H1 (cell line): ENCODE results near the gene MMS22L. TPM values are rescaled to one million over a fixed set of nuclear protein-coding genes. Genes with fewer than 3 reads are reported as not detected.

Experiments used
- CTCF ChIA-PET: fragments of 300-600 bp; sonication (Branson Sonifier 250); formaldehyde crosslinking; loops from one replicate; lab custom pipeline; 2021; ENCODE audit not compliant: partially characterized antibody; lab: Charles Lee
- POLR2A ChIA-PET: fragments of 300-600 bp; sonication (Branson Sonifier 250); formaldehyde crosslinking; loops from one replicate; lab custom pipeline; 2021; ENCODE audit warnings: inconsistent platforms; ENCODE audit not compliant: partially characterized antibody; lab: Charles Lee
- DNase-seq, 2 experiments: peaks; one replicate each; pipeline versions ENCODE4 v3.0.0 to v3.0.0-alpha.2; 2010 to 2022; ENCODE audit warnings: low spot score in 2 of 2, low read depth in 1 of 2, mixed read lengths in 1 of 2
- FAIRE-seq: peaks from 2 replicates; lab custom pipeline; 2011; peaks lifted over from hg19 to GRCh38; lab: Jason Lieb, UNC
- H2AFZ ChIP-seq: 2 replicates; pipeline ENCODE4 v1.8.1; 2012; ENCODE audit warnings: low read length, inconsistent platforms
- H2AK5ac ChIP-seq: 2 replicates; pipeline ENCODE4 v1.6.1; 2013; ENCODE audit warnings: low read depth, low read length
- H2BK120ac ChIP-seq: replicated peaks from 2 replicates; pipeline ENCODE3; 2013; ENCODE audit warnings: low read depth, low read length, inconsistent platforms
- H2BK12ac ChIP-seq: 2 replicates; pipeline ENCODE4 v1.6.1; 2013; ENCODE audit warnings: low read depth, low read length
- H2BK15ac ChIP-seq: 2 replicates; pipeline ENCODE4 v1.6.1; 2013; ENCODE audit warnings: low read length
- H2BK20ac ChIP-seq: 2 replicates; pipeline ENCODE4 v1.6.1; 2013; ENCODE audit warnings: low read length
- H2BK5ac ChIP-seq: 2 replicates; pipeline ENCODE4 v1.6.1; 2013; ENCODE audit warnings: low read depth, low read length
- H3K14ac ChIP-seq: 2 replicates; pipeline ENCODE4 v1.6.1; 2013; ENCODE audit warnings: inconsistent platforms; ENCODE audit not compliant: insufficient read length
- H3K18ac ChIP-seq: 2 replicates; pipeline ENCODE4 v1.6.1; 2013; ENCODE audit warnings: low read length; ENCODE audit errors: extremely low read depth
- H3K23ac ChIP-seq: 2 replicates; pipeline ENCODE4 v1.6.1; 2013; ENCODE audit warnings: inconsistent platforms; ENCODE audit not compliant: insufficient read length
- H3K23me2 ChIP-seq: 2 replicates; pipeline ENCODE4 v1.6.1; 2013; ENCODE audit warnings: low read depth, low read length
- H3K27ac ChIP-seq: 2 replicates; pipeline ENCODE4 v1.6.1; 2011; ENCODE audit warnings: low read depth, low read length, inconsistent platforms
- H3K27me3 ChIP-seq, 4 experiments: replicated peaks in 1 of 4; 1 replicate in 1 of 4; 2 replicates in 3 of 4; pipeline versions ENCODE4 v1.6.1 to v1.8.1; 2011 to 2013; ENCODE audit warnings: low read length in 3 of 4, mild to moderate bottlenecking in 3 of 4, inconsistent platforms in 2 of 4, mixed read lengths in 2 of 4, moderate library complexity in 1 of 4; ENCODE audit not compliant: control insufficient read depth in 3 of 4, insufficient read depth in 3 of 4; ENCODE audit errors: extremely low read depth in 1 of 4
- H3K36me3 ChIP-seq, 4 experiments: 2 replicates each; pipeline versions ENCODE4 v1.6.1 to v1.8.1; 2011 to 2013; ENCODE audit warnings: mild to moderate bottlenecking in 4 of 4, low read length in 3 of 4, moderate library complexity in 2 of 4, control low read depth in 1 of 4, inconsistent platforms in 1 of 4; ENCODE audit not compliant: insufficient read depth in 4 of 4, control insufficient read depth in 2 of 4
- H3K4ac ChIP-seq: replicated peaks from 2 replicates; pipeline ENCODE3; 2013; ENCODE audit warnings: low read length, low read depth, mixed read lengths, inconsistent platforms; ENCODE audit not compliant: insufficient read length
- H3K4me1 ChIP-seq, 4 experiments: replicated peaks in 1 of 4; 1 replicate in 1 of 4; 2 replicates in 3 of 4; pipeline versions ENCODE4 v1.6.1 to v1.8.1; 2011 to 2013; ENCODE audit warnings: low read length in 3 of 4, inconsistent platforms in 2 of 4, mixed read lengths in 1 of 4; ENCODE audit not compliant: insufficient read depth in 4 of 4, control insufficient read depth in 3 of 4
- H3K4me2 ChIP-seq, 2 experiments: 2 replicates each; pipeline versions ENCODE4 v1.6.1 to v1.8.1; 2011 to 2013; ENCODE audit warnings: low read depth in 2 of 2, low read length in 2 of 2, control low read depth in 1 of 2, inconsistent platforms in 1 of 2, mild to moderate bottlenecking in 1 of 2; ENCODE audit not compliant: insufficient read depth in 1 of 2
- H3K4me3 ChIP-seq, 4 experiments: fragments of 200-600, 300-600 bp in 1 of 4; sonication (generic), shearing (Covaris generic), sonication (Bioruptor Twin) in 1 of 4; 2 replicates each; pipeline versions ENCODE4 v1.5.1 to v1.8.1; 2011 to 2016; ENCODE audit warnings: low read length in 4 of 4, low read depth in 3 of 4, control low read depth in 2 of 4, inconsistent platforms in 2 of 4, mild to moderate bottlenecking in 2 of 4, mixed read lengths in 1 of 4, moderate library complexity in 1 of 4; ENCODE audit not compliant: insufficient read depth in 2 of 4; ENCODE audit errors: extremely low read depth in 1 of 4
- H3K56ac ChIP-seq: replicated peaks from 2 replicates; pipeline ENCODE3; 2013; ENCODE audit warnings: low read depth, mild to moderate bottlenecking, mixed read lengths, low read length, inconsistent platforms; ENCODE audit not compliant: insufficient read length
- H3K79me1 ChIP-seq: 2 replicates; pipeline ENCODE4 v1.6.1; 2013; ENCODE audit warnings: low read depth, low read length, control low read depth
- H3K79me2 ChIP-seq, 2 experiments: 2 replicates each; pipeline versions ENCODE4 v1.6.1 to v1.8.1; 2012 to 2013; ENCODE audit warnings: low read length in 2 of 2, mild to moderate bottlenecking in 2 of 2, inconsistent platforms in 1 of 2; ENCODE audit not compliant: insufficient read depth in 2 of 2, control insufficient read depth in 1 of 2
- H3K9ac ChIP-seq, 4 experiments: replicated peaks in 1 of 4; 1 replicate in 1 of 4; 2 replicates in 3 of 4; pipeline versions ENCODE4 v1.6.1 to v1.8.1; 2011 to 2013; ENCODE audit warnings: low read depth in 3 of 4, low read length in 3 of 4, control low read depth in 2 of 4, mild to moderate bottlenecking in 2 of 4, moderate library complexity in 2 of 4, inconsistent platforms in 1 of 4; ENCODE audit errors: extremely low read depth in 1 of 4
- H3K9me3 ChIP-seq, 2 experiments: 2 replicates each; pipeline versions ENCODE4 v1.6.1 to v1.8.1; 2012 to 2013; ENCODE audit warnings: mild to moderate bottlenecking in 2 of 2, moderate library complexity in 2 of 2, control low read depth in 1 of 2, inconsistent platforms in 1 of 2, low read depth in 1 of 2, low read length in 1 of 2, mixed read lengths in 1 of 2; ENCODE audit not compliant: insufficient read depth in 2 of 2
- H4K20me1 ChIP-seq, 2 experiments: replicated peaks in 1 of 2; 2 replicates each; pipeline versions ENCODE3 to v1.8.1; 2011 to 2013; ENCODE audit warnings: inconsistent platforms in 2 of 2, low read length in 2 of 2, mild to moderate bottlenecking in 1 of 2; ENCODE audit not compliant: insufficient read depth in 2 of 2, control insufficient read depth in 1 of 2
- H4K5ac ChIP-seq: 2 replicates; pipeline ENCODE4 v1.6.1; 2013; ENCODE audit warnings: low read length, low read depth, mixed read lengths, inconsistent platforms; ENCODE audit not compliant: insufficient read length
- H4K8ac ChIP-seq: 2 replicates; pipeline ENCODE4 v1.8.0; 2013; ENCODE audit warnings: mild to moderate bottlenecking, moderate library complexity, low read length, inconsistent platforms; ENCODE audit not compliant: insufficient read depth; ENCODE audit errors: extremely low read depth
- H4K91ac ChIP-seq: replicated peaks from 2 replicates; pipeline ENCODE3; 2013; ENCODE audit warnings: low read length, mixed read lengths, inconsistent platforms; ENCODE audit not compliant: insufficient read length
- CEBPB ChIP-seq: IDR thresholded peaks from 2 replicates; pipeline ENCODE4 v1.6.1; 2012; ENCODE audit warnings: low read depth, low read length
- HDAC2 ChIP-seq, 2 experiments: fragments of 300-600 bp in 1 of 2; sonication (generic) in 1 of 2; IDR thresholded peaks; 2 replicates each; pipeline ENCODE4 v1.6.1; 2011 to 2012; ENCODE audit warnings: low read depth in 2 of 2, low read length in 2 of 2, mild to moderate bottlenecking in 2 of 2, moderate library complexity in 2 of 2, borderline replicate concordance in 1 of 2, inconsistent platforms in 1 of 2
- RFX5 ChIP-seq: IDR thresholded peaks from 2 replicates; pipeline ENCODE4 v1.6.1; 2011; ENCODE audit warnings: low read depth, low read length, improper control_type of control experiment, borderline replicate concordance
- SAP30 ChIP-seq: fragments of 300-600 bp; sonication (generic); IDR thresholded peaks from 2 replicates; pipeline ENCODE4 v1.7.1; 2012; ENCODE audit warnings: low read length, moderate library complexity, mild to moderate bottlenecking, inconsistent platforms; ENCODE audit not compliant: insufficient read depth, insufficient replicate concordance
- SIX5 ChIP-seq: IDR thresholded peaks from 2 replicates; pipeline ENCODE4 v1.6.1; 2011; ENCODE audit warnings: mild to moderate bottlenecking, low read depth, low read length
- YY1 ChIP-seq: IDR thresholded peaks from 2 replicates; pipeline ENCODE4 v1.6.1; 2011; ENCODE audit warnings: low read depth, mild to moderate bottlenecking, low read length
- WGBS, 2 experiments: shearing (Covaris generic) in 1 of 2; methylation state at CpG; one replicate each; pipeline versions ENCODE4 v1.1.6 to v1.1.7; 2013 to 2015; ENCODE audit warnings: low lambda C conversion rate in 2 of 2, mixed read lengths in 2 of 2, inconsistent platforms in 1 of 2, low coverage in 1 of 2, missing lambda C conversion rate in 1 of 2; ENCODE audit not compliant: insufficient replicate concordance in 2 of 2, insufficient coverage in 1 of 2, insufficient read length in 1 of 2; ENCODE audit errors: extremely low coverage in 1 of 2, missing lambda C conversion rate in 1 of 2; 5-methylcytosine and 5-hydroxymethylcytosine counted together
- polyA plus RNA-seq, 7 experiments: library from polyadenylated mRNA; depleted of rRNA in 3 of 7; stranded (reverse) in 5 of 7; unstranded in 2 of 7; fragments of >200 nt in 5 of 7; fragments of 200-250 nt in 2 of 7; gene quantifications; 1 replicate in 5 of 7; 2 replicates in 1 of 7; 4 replicates in 1 of 7; pipeline versions ENCODE4 v1.2.1 to v1.2.3, GENCODE V29; 2011 to 2013; ENCODE audit warnings: missing spikeins in 2 of 7, mixed read lengths in 2 of 7
- total RNA-seq: library from RNA; stranded (reverse); fragmentation: NEBNext Ultra II Directional; extraction: Animal tissue kit (Norgen Biotek cat#: 25700); gene quantifications from 2 replicates; pipeline ENCODE4 v1.2.1, GENCODE V29; 2021

The MMS22L gene
- total and polyA plus RNA-seq, 2 of the 8 experiments (the other 6 are each of a cell fraction or from before 2014, with no cell fraction given): 11.1 to 32.6 TPM

DNA sequence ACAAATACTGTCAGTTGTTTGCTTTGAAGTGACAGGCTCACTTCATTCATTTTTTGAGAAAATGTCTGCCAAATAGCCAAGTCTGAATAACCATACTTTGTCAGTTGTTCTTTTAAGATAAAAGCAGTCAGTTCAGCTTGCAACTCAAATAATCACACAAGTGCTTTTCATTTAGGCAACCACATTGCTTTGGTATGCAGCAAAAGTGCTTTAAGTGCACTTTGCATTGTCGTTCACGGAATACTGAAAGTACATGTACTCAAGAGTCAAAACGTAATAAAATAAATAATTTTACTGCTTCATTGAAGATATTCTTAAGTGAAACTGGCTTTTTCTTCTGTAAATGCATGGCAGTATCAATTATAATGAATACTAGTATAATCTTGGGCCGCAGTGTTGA is 107.2 kb downstream of the MMS22L start:
- no peaks in the 10 kb centered on the region for H3K27me3 ChIP-seq
- 88% methylated on average over 4 of the region's 4 CpGs; no CpG with 5 or more reads in 1 of the 2 experiments for WGBS, 2 experiments
- POLR2A ChIA-PET: no interaction called here

More for the DNA sequence above, 107.2 kb downstream of the MMS22L start:
- FAIRE-seq (no peak), DNase-seq (no peak)
- CTCF ChIA-PET: interaction anchor here (1.6 kb wide), 1 partner anchor 12 kb away, joined by 3 read pairs; no protein-coding TSS in a partner anchor
- Histone ChIP-seq H3K79me1 (no peaks in the 10 kb centered on the region), H3K27ac (no peak overlapping the region), H2BK12ac (no peak overlapping the region), H3K14ac (no peak overlapping the region), H2BK20ac (no peak overlapping the region), H2BK5ac (no peak overlapping the region), H3K4me3 (no peak overlapping the region), H2BK15ac (no peak overlapping the region), H3K36me3 (peaks cover 2 to 31% (median 3%) of the 10 kb centered on the region in 4 experiments; a peak in 4 of 8 replicates), H3K79me2 (no peaks in the 10 kb centered on the region), H3K4me1 (no peaks in the 10 kb centered on the region), H3K56ac (no peak overlapping the region), H2AFZ (no peak overlapping the region), H4K8ac (no peak overlapping the region), H4K5ac (no peak overlapping the region), H3K4me2 (no peak overlapping the region), H4K91ac (no peak overlapping the region), H3K4ac (no peak overlapping the region), H2BK120ac (no peak overlapping the region), H2AK5ac (no peak overlapping the region), H3K23ac (no peak overlapping the region), H3K9ac (no peak overlapping the region), H4K20me1 (no peaks in the 10 kb centered on the region), H3K23me2 (no peaks in the 10 kb centered on the region), H3K18ac (no peak overlapping the region), H3K9me3 (no peaks in the 10 kb centered on the region; a peak in 1 of 4 replicates)
- TF ChIP-seq HDAC2 (IDR thresholded peaks at IDR 0.05; ENCODE audit: borderline replicate concordance in 1 of 2, low read depth in 2 of 2, low read length in 2 of 2): no peak
- no peak for TF ChIP-seq YY1
- TF ChIP-seq RFX5: no peak
- no peak for TF ChIP-seq SAP30
- no peak for TF ChIP-seq CEBPB
- no peak for TF ChIP-seq SIX5
